Calu3 (cell line): ENCODE data around the gene TMEM44. TPM values are rescaled to one million over a fixed set of nuclear protein-coding genes. Genes with fewer than 3 reads are reported as not detected.
A peak's percentile ranks its signal among the peaks of the same experiment; 100 is the strongest.

Source experiments
- BruUV-seq: library from RNA; stranded (reverse); fragments of 400-500 nt; replicated peaks from 2 replicates; lab custom pipeline; 2021; lab: Mats Ljungman, UMichigan
- CTCF ChIA-PET: fragments of 300-600 bp; sonication (Branson Sonifier 250); formaldehyde crosslinking; loops from one replicate; lab custom pipeline; 2022; ENCODE audit warnings: antibody characterized with exemption; lab: Charles Lee
- DNase-seq: peaks from one replicate; pipeline ENCODE4 v3.0.0; 2022
- H3K27ac Mint-ChIP-seq: one replicate; pipeline ENCODE4 v1.8.0; 2022; ENCODE audit warnings: mixed read lengths; ENCODE audit not compliant: unreplicated experiment
- H3K27me3 Mint-ChIP-seq: one replicate; pipeline ENCODE4 v1.8.0; 2022; ENCODE audit warnings: mixed read lengths; ENCODE audit not compliant: unreplicated experiment
- H3K36me3 Mint-ChIP-seq: one replicate; pipeline ENCODE4 v1.8.0; 2022; ENCODE audit warnings: mild to moderate bottlenecking, moderate library complexity, mixed read lengths; ENCODE audit not compliant: insufficient read depth, unreplicated experiment
- H3K4me1 Mint-ChIP-seq: one replicate; pipeline ENCODE4 v1.8.0; 2022; ENCODE audit warnings: mild to moderate bottlenecking, low read depth, mixed read lengths; ENCODE audit not compliant: unreplicated experiment
- H3K4me3 Mint-ChIP-seq: one replicate; pipeline ENCODE4 v1.8.0; 2022; ENCODE audit warnings: mild to moderate bottlenecking, low read depth, moderate library complexity, mixed read lengths; ENCODE audit not compliant: unreplicated experiment
- H3K9me3 Mint-ChIP-seq: one replicate; pipeline ENCODE4 v1.8.0; 2022; ENCODE audit warnings: low read depth, mixed read lengths; ENCODE audit not compliant: unreplicated experiment
- intact Hi-C: fragments of 100-400 bp; cut with micrococcal nuclease; formaldehyde crosslinking; loops from one replicate; pipeline ENCODE4 v1.10.0; 2022; ENCODE audit not compliant: unreplicated experiment
- total RNA-seq: library from RNA; stranded (reverse); gene quantifications from 2 replicates; pipeline ENCODE4 v1.2.3, GENCODE V29; 2022
- TF ChIP-seq, protein P1 (sequence below): fragments of 200-600 bp; IDR thresholded peaks from one replicate; pipeline ENCODE4 v1.8.0; 2022; ENCODE audit warnings: antibody characterized with exemption; ENCODE audit not compliant: unreplicated experiment

TMEM44 gene
- total RNA-seq, 1 experiment from 2014 or later, result 52.6 TPM

DNA sequence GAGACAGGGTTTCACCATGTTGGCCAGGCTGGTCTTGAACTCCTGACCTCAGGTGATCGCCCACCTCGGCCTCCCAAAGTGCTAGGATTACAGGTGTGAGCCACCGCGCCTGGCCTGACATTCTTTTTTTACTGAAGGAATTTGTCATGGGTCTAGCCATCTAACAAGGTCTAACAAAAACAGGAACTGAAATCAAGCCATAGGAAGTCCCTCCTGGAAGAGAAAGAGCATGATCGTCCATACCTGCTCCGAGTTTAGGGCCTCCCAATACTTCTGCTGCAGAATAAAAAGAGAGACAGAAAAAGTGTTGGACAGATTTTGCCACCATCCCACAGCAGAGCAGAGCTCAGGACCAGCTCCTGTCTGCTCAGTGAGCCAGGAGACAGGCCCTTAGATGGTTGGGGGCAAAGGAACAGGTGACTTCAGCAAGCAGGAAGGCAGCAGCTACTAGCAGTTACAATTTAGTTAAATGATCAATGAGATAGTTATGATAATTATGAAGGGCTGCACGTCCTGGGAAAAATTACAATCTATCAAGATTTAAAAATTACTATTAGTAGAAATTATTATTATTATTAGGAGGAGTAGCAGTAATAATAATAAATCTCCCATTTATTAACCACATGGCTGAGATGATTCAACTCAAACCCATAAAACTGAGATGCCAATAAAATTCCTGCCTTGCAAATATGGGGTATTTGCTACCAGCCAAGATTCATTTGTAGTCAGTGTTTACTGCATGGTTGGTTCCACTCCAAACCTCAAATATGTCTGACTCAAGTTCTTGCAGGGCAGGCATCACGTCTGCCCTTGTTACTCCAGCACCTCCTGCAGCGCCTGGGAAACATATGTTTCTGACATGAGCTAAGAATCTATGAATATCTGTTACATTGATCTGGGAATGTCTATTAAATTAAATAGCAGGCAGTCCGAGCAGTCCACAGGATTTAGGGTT is 40.1 kb downstream of the TMEM44 start:
- CTCF ChIA-PET, result interaction anchor here (0.6 to 3.3 kb wide), 22 partner anchors 9 to 453 kb away, joined by 3 to 54 read pairs (median 5); no protein-coding TSS in a partner anchor
- H3K4me1 Mint-ChIP-seq, result peaks cover 26% of the 10 kb centered on the region
- H3K36me3 Mint-ChIP-seq, result peaks cover 15% of the 10 kb centered on the region
- peak; percentile 78 for DNase-seq
- no peak overlapping the region for H3K27ac Mint-ChIP-seq
- no peaks in the 10 kb centered on the region for H3K9me3 Mint-ChIP-seq
- no TSS peak for BruUV-seq
- no peak overlapping the region for H3K4me3 Mint-ChIP-seq
- intact Hi-C loops, result loop anchor here (5.0 kb wide), 1 partner anchor 71 kb away; no protein-coding TSS in a partner anchor
- H3K27me3 Mint-ChIP-seq, result no peaks in the 10 kb centered on the region
- TF ChIP-seq, protein P1, sequence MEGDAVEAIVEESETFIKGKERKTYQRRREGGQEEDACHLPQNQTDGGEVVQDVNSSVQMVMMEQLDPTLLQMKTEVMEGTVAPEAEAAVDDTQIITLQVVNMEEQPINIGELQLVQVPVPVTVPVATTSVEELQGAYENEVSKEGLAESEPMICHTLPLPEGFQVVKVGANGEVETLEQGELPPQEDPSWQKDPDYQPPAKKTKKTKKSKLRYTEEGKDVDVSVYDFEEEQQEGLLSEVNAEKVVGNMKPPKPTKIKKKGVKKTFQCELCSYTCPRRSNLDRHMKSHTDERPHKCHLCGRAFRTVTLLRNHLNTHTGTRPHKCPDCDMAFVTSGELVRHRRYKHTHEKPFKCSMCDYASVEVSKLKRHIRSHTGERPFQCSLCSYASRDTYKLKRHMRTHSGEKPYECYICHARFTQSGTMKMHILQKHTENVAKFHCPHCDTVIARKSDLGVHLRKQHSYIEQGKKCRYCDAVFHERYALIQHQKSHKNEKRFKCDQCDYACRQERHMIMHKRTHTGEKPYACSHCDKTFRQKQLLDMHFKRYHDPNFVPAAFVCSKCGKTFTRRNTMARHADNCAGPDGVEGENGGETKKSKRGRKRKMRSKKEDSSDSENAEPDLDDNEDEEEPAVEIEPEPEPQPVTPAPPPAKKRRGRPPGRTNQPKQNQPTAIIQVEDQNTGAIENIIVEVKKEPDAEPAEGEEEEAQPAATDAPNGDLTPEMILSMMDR, result no peak

DNA sequence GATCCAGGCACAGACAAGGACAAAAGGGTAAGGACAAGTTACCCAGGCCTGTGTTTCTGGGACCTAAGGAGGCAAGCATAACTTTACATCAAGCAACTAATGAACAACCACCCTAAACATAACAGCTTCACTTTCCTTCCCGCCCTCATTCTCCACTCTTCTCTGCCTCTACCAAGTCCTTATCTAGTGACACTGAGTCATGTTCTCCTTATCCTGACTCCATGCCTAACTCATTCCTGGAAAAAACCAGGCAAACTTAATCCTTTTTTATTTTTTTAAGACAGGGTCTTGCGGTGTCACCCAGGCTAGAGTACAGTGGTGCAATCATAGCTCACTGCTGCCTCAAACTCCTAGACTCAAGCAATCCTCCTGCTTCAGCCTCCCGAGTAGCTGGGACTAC is 44.5 kb downstream of the TMEM44 start:
- no peaks in the 10 kb centered on the region for H3K9me3 Mint-ChIP-seq
- no peak for DNase-seq
- intact Hi-C loops, result no loop called here
- CTCF ChIA-PET, result interaction anchor here (0.8 to 1.3 kb wide), 4 partner anchors 9 to 21 kb away, joined by 3 read pairs; no protein-coding TSS in a partner anchor
- peaks cover 37% of the 10 kb centered on the region for H3K4me1 Mint-ChIP-seq
- H3K4me3 Mint-ChIP-seq, result no peak overlapping the region
- H3K27ac Mint-ChIP-seq, result no peak overlapping the region
- no peaks in the 10 kb centered on the region for H3K27me3 Mint-ChIP-seq
- no TSS peak for BruUV-seq
- peaks cover 37% of the 10 kb centered on the region for H3K36me3 Mint-ChIP-seq
- TF ChIP-seq, protein P1, result no peak

DNA sequence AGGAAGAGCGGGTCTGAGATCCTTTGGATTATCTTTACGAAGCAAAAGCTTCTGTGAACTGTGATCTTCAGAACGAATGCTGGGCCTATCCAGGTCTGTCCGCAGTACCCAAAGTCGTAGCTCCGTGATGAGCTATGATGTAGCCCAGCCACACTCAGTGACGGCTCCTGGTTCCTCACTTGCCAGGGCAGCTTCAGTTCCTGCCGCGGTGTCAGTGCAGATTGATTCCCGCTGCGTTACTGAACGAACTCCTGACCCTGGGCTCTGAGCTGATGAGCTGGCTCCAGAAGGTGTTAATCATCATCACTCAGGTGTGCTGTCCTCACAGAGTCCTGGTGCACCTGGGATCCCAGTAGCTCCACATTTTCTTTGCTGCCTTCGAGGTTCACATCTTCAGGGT is 45.0 kb downstream of the TMEM44 start:
- no peak for DNase-seq
- intact Hi-C loops, result no loop called here
- H3K4me3 Mint-ChIP-seq, result no peak overlapping the region
- no peak overlapping the region for H3K27ac Mint-ChIP-seq
- H3K36me3 Mint-ChIP-seq, result peaks cover 42% of the 10 kb centered on the region
- peaks cover 32% of the 10 kb centered on the region for H3K4me1 Mint-ChIP-seq
- CTCF ChIA-PET, result interaction anchor here (0.5 to 1.3 kb wide), 5 partner anchors 9 to 241 kb away, joined by 3 read pairs; no protein-coding TSS in a partner anchor
- no peaks in the 10 kb centered on the region for H3K27me3 Mint-ChIP-seq
- TF ChIP-seq, protein P1, result no peak
- H3K9me3 Mint-ChIP-seq, result no peaks in the 10 kb centered on the region
- BruUV-seq, result no TSS peak

DNA sequence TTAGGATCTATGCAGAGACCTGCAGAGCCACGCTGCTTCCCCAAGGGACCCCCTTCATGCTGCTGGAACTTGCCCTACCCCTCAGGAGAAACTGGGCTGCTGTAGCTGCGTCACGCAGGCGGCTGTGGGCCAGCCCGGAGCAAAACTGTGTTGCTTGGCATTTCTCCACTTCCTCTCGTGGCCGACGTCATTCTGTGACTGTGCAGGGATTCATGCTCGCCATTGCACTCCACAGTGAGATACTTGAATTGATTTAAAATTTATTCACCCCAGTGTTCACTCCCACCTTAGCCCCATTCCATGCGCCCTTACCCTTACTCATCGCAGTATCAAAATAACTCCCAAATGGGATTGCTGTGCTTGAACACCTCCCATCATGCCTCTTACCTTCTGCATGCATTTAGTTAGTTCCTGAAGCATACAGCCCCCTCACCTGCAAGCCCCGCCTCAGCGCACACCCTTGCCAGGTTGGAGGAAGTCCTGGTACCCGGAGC is 45.7 kb downstream of the TMEM44 start:
- no peak overlapping the region for H3K4me3 Mint-ChIP-seq
- no TSS peak for BruUV-seq
- peaks cover 42% of the 10 kb centered on the region for H3K36me3 Mint-ChIP-seq
- no peaks in the 10 kb centered on the region for H3K27me3 Mint-ChIP-seq
- H3K4me1 Mint-ChIP-seq, result peaks cover 24% of the 10 kb centered on the region
- no peaks in the 10 kb centered on the region for H3K9me3 Mint-ChIP-seq
- CTCF ChIA-PET, result no interaction called here
- peak overlapping the region; percentile 24 for H3K27ac Mint-ChIP-seq
- TF ChIP-seq, protein P1, result no peak
- intact Hi-C loops, result no loop called here
- no peak for DNase-seq
